Uterus (tissue), 4 donors: ENCODE results near the gene RSAD2. TPM values are rescaled to one million over a fixed set of nuclear protein-coding genes. Genes with fewer than 3 reads are reported as not detected.

Experiments used
- DNase-seq, 2 donors: peaks; one replicate each; pipeline ENCODE4 v3.0.0-alpha.2; 2019 to 2020
- H3K27ac ChIP-seq, 2 donors: fragments of 200-600 bp; sonication (generic); 1 replicate in 1 of 2; 2 replicates in 1 of 2; pipeline ENCODE4 v1.5.1; 2016 to 2018
- H3K27me3 ChIP-seq, 2 donors: fragments of 200-600 bp; sonication (generic); one replicate each; pipeline ENCODE4 v1.5.1; 2018 to 2019; ENCODE audit warnings: control low read depth in 1 of 2
- H3K36me3 ChIP-seq, 2 donors: fragments of 200-600 bp; sonication (generic); one replicate each; pipeline ENCODE4 v1.5.1; 2019; ENCODE audit warnings: control low read depth in 1 of 2
- H3K4me1 ChIP-seq, 2 donors: fragments of 200-600 bp; sonication (generic); one replicate each; pipeline ENCODE4 v1.5.1; 2018 to 2019; ENCODE audit warnings: control low read depth in 1 of 2
- H3K4me3 ChIP-seq, 2 donors: fragments of 200-600 bp; sonication (generic); 1 replicate in 1 of 2; 2 replicates in 1 of 2; pipeline ENCODE4 v1.5.1; 2018 to 2019; ENCODE audit warnings: mild to moderate bottlenecking in 1 of 2
- H3K9me3 ChIP-seq, 2 donors: fragments of 200-600 bp; sonication (generic); one replicate each; pipeline ENCODE4 v1.5.1; 2019; ENCODE audit warnings: control low read depth in 1 of 2
- CTCF ChIP-seq, 4 experiments: fragments of 200-600 bp in 2 of 4; fragments of 450-650 bp in 2 of 4; sonication (generic) in 2 of 4; IDR thresholded peaks; one replicate each; pipeline ENCODE4 v1.5.1; 2016 to 2019; ENCODE audit warnings: antibody characterized with exemption in 4 of 4, mild to moderate bottlenecking in 2 of 4, moderate library complexity in 1 of 4
- POLR2A ChIP-seq, 2 donors: fragments of 450-650 bp; IDR thresholded peaks; one replicate each; pipeline ENCODE4 v1.6.1; 2016; ENCODE audit warnings: antibody characterized with exemption in 2 of 2, mild to moderate bottlenecking in 1 of 2, moderate library complexity in 1 of 2
- intact Hi-C: fragments of 100-400 bp; cut with DNase I; formaldehyde crosslinking; loops from one replicate; pipeline ENCODE4 v1.15.1; 2023; ENCODE audit warnings: low total_unique reads
- total RNA-seq, 4 donors: library from RNA; depleted of rRNA in 3 of 4; stranded (reverse); fragments of >200 nt in 3 of 4; gene quantifications; one replicate each; pipeline versions ENCODE4 v1.1.0 to v1.2.4, GENCODE V29; 2014 to 2023
- donor health status: DM: yes; HTN: yes; CAD: no.

RSAD2 gene
- total RNA-seq, 4 donors from 2014 or later, result 0.29 to 14.7 (median 6.3) TPM

- no peak for DNase-seq
- no peaks in the 10 kb centered on the region for H3K4me1 ChIP-seq
- H3K36me3 ChIP-seq, result no peaks in the 10 kb centered on the region
- intact Hi-C loops, result no loop called here
- H3K9me3 ChIP-seq, result no peaks in the 10 kb centered on the region
- no peak for TF ChIP-seq POLR2A (IDR thresholded peaks at IDR 0.05)
- TF ChIP-seq CTCF (IDR thresholded peaks at IDR 0.05), result no peak
- no peak overlapping the region for H3K27ac ChIP-seq
- no peaks in the 10 kb centered on the region for H3K27me3 ChIP-seq
- no peak overlapping the region for H3K4me3 ChIP-seq
Measured at GRCh38 chr2:6834163-6834562, 43.4 kb upstream of the RSAD2 start.

- intact Hi-C loops, result no loop called here
- H3K4me1 ChIP-seq, result no peaks in the 10 kb centered on the region
- no peaks in the 10 kb centered on the region for H3K36me3 ChIP-seq
- H3K9me3 ChIP-seq, result peaks cover 0 to under 1% of the 10 kb centered on the region in 2 donors
- no peak overlapping the region for H3K4me3 ChIP-seq
- DNase-seq, result no peak
- no peaks in the 10 kb centered on the region for H3K27me3 ChIP-seq
- no peak overlapping the region for H3K27ac ChIP-seq
- TF ChIP-seq CTCF (IDR thresholded peaks at IDR 0.05) (no peak), POLR2A (IDR thresholded peaks at IDR 0.05) (no peak)
Measured at GRCh38 chr2:6835467-6835866, 42.1 kb upstream of the RSAD2 start.

GRCh38 chr2:6838673-6839319 lies 38.8 kb upstream of the RSAD2 start:
- intact Hi-C loops, result no loop called here
- Histone ChIP-seq H3K4me1 (no peaks in the 10 kb centered on the region), H3K27ac (no peak overlapping the region), H3K9me3 (peaks cover 0 to 10% of the 10 kb centered on the region in 2 donors), H3K36me3 (no peaks in the 10 kb centered on the region), H3K4me3 (no peak overlapping the region), H3K27me3 (no peaks in the 10 kb centered on the region)
- no peak for TF ChIP-seq POLR2A (IDR thresholded peaks at IDR 0.05)
- no peak for TF ChIP-seq CTCF (IDR thresholded peaks at IDR 0.05)
- no peak for DNase-seq

GRCh38 chr2:6841537-6842287 lies 35.9 kb upstream of the RSAD2 start:
- intact Hi-C loops, result no loop called here
- Histone ChIP-seq H3K4me3 (no peak overlapping the region), H3K27me3 (no peaks in the 10 kb centered on the region), H3K36me3 (no peaks in the 10 kb centered on the region), H3K4me1 (no peaks in the 10 kb centered on the region), H3K27ac (no peak overlapping the region), H3K9me3 (peaks cover 0 to 38% of the 10 kb centered on the region in 2 donors)
- no peak for DNase-seq
- TF ChIP-seq POLR2A (IDR thresholded peaks at IDR 0.05) (no peak), CTCF (IDR thresholded peaks at IDR 0.05) (no peak)

GRCh38 chr2:6845312-6845711 lies 32.3 kb upstream of the RSAD2 start:
- H3K27me3 ChIP-seq, result no peaks in the 10 kb centered on the region
- H3K9me3 ChIP-seq, result peaks cover 0 to 57% of the 10 kb centered on the region in 2 donors
- no peak for DNase-seq
- H3K4me3 ChIP-seq, result no peak overlapping the region
- TF ChIP-seq POLR2A (IDR thresholded peaks at IDR 0.05) (no peak), CTCF (IDR thresholded peaks at IDR 0.05) (no peak)
- no peaks in the 10 kb centered on the region for H3K36me3 ChIP-seq
- H3K27ac ChIP-seq, result no peak overlapping the region
- H3K4me1 ChIP-seq, result no peaks in the 10 kb centered on the region
- intact Hi-C loops, result no loop called here
